Activated CD4-positive, alpha-beta T cell treated with anti-CD3 and anti-CD28 coated beads, Interleukin-10, Interleukin-2, amounts not matched to agents 100 ng/mL and 50 ng/mL, durations not matched to agents 16 hours and 8 hours (primary cell): ENCODE results near the gene STX3.
"Not testable (repeated sequence)": the region's sequence is repeated elsewhere in the genome, so short reads cannot be mapped to it uniquely, and the experiment has no call there.

Experiments
- DNase-seq: peaks from one replicate; pipeline ENCODE4 v3.0.0-alpha.2; 2020

The STX3 gene

GRCh38 chr11:59847626-59848025 lies 92.5 kb downstream of the STX3 start:
- no peak for DNase-seq

GRCh38 chr11:59848439-59848838 lies 93.3 kb downstream of the STX3 start:
- DNase-seq = not testable (repeated sequence)

GRCh38 chr11:59849129-59849528 lies 94.0 kb downstream of the STX3 start:
- no peak for DNase-seq

- DNase-seq = not testable (repeated sequence)
These were observed 94.4 kb downstream of the STX3 start for GRCh38 chr11:59849551-59849950.

GRCh38 chr11:59851416-59851815 lies 96.2 kb downstream of the STX3 start:
- not testable (repeated sequence) for DNase-seq

- DNase-seq = no peak
These were observed 99.7 kb downstream of the STX3 start for GRCh38 chr11:59854871-59855270.
